Left renal pelvis (tissue), 4 donors: ENCODE results near the gene TCAP. TPM values are rescaled to one million over a fixed set of nuclear protein-coding genes. Genes with fewer than 3 reads are reported as not detected.
"Not testable (repeated sequence)": the region's sequence is repeated elsewhere in the genome, so short reads cannot be mapped to it uniquely, and the experiment has no call there.

Source experiments
- DNase-seq, 4 donors: peaks; one replicate each; pipeline ENCODE4 v3.0.0-alpha.2; 2013; ENCODE audit warnings: low read depth in 4 of 4, low spot score in 3 of 4
- polyA plus RNA-seq, 4 donors: library from polyadenylated mRNA; unstranded; fragments of 120-200 nt; gene quantifications; one replicate each; pipeline ENCODE4 v1.2.1, GENCODE V29; 2013; ENCODE audit not compliant: insufficient read length in 4 of 4

Gene TCAP
- polyA plus RNA-seq, 4 donors, result 0.96 to 2.9 (median 1.8) TPM

DNA sequence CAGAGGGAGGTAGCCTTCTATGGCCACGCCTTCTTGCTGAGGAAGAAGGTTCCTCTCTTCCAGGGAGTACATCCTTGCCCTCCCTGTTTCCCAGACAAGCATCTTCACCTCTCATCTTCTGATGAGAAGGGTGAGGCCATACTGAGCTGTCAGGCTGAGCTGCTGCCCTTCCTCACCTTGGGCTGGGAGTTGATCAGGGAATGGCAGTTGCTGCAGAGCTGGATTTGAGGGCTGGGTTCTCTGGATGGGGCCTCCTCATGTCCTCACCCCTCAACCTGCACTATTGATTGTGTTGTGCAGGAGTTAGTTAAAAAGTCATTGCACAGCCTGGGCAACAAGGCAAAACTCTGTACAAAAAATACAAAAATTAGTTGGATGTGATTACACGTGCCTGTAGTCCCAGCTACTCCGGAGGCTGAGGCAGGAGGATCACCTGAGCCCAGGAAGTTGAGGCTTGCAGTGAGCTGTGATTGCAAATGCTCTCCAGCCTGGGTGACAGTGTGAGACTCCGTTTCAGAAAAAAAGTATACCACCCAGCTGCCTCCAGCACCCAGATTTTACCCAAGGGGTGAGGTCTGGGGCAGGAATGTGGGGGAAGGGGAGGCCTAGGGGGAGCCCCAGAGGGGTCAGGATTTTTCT, 36.8 kb downstream of the TCAP start:
- no peak for DNase-seq

GRCh38 chr17:39702901-39703893, 38.0 kb downstream of the TCAP start:
- DNase-seq, result no peak

GRCh38 chr17:39703913-39704312, 38.8 kb downstream of the TCAP start:
- no peak for DNase-seq

- DNase-seq, result no peak
Observed at GRCh38 chr17:39704821-39705551, 39.8 kb downstream of the TCAP start.

DNA sequence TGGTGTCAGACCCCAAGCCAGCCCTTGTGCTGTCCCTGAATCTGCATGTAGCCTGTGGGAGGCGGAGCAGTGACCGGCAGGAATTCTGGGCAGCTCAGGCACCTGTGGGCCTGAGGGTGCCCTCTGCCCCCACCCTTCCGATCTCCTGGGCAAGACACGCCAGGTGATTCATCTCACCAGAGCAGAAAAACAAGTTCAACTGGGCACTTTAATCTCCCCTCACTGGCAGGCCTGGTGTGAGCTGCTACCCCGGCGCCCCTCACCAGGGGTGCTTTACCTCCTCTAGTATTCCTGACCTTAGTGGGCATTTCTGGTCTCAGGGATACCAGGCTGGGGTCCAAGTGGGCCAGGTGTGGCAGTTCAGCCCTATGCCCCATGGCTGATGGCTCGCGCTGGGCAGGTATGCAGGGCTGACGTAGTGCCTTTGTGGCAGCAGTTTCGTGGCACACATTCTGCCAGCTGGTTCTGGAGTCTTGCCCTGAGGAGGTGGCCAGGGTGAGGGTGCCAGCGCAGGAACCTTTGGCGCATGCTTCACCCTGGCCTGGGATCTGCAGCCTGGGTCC, 40.7 kb downstream of the TCAP start:
- no peak for DNase-seq

- no peak for DNase-seq
Observed at GRCh38 chr17:39706383-39706782, 41.2 kb downstream of the TCAP start.

DNA sequence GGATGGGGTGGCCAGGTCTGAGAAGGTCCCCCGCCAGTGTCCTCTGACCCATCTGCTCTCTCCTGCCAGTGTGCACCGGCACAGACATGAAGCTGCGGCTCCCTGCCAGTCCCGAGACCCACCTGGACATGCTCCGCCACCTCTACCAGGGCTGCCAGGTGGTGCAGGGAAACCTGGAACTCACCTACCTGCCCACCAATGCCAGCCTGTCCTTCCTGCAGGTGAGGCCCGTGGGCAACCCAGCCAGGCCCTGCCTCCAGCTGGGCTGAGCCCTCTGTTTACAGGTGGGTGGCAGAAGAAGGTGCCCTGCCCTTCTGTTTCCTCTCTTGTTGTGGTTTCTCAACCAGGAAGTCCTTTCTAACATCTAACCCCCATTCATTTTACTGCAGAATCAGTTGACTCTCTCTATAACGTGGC, 41.8 kb downstream of the TCAP start:
- no peak for DNase-seq

- no peak for DNase-seq
Observed at GRCh38 chr17:39709319-39709997, 44.3 kb downstream of the TCAP start.

- DNase-seq, result no peak
Observed at GRCh38 chr17:39709998-39710964, 45.1 kb downstream of the TCAP start.

GRCh38 chr17:39711071-39711470, 45.9 kb downstream of the TCAP start:
- DNase-seq, result not testable (repeated sequence)

DNA sequence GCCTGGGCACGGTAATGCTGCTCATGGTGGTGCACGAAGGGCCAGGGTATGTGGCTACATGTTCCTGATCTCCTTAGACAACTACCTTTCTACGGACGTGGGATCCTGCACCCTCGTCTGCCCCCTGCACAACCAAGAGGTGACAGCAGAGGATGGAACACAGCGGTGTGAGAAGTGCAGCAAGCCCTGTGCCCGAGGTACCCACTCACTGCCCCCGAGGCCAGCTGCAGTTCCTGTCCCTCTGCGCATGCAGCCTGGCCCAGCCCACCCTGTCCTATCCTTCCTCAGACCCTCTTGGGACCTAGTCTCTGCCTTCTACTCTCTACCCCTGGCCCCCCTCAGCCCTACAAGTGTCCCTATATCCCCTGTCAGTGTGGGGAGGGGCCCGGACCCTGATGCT, 46.7 kb downstream of the TCAP start:
- DNase-seq, result no peak

DNA sequence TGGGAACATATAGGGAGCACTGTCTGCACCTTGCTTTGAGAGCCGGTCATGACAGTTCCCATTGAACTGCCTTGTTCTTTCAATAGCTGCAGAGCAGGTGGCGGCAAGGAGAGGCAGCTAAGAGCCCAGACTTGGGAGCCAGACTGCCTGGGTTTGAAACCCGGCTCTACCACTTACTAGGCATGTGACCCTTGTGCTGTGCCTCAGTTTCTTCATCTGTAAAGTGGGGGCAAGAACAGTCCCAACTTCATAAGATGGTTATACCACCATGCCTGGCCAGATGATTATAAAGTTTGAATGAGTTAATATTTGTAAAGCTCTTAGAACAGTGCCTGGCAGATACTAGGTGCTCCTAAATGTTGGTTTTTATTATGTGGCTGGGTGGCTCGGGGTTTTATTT, 49.1 kb downstream of the TCAP start:
- DNase-seq, result no peak

GRCh38 chr17:39715375-39716072, 50.4 kb downstream of the TCAP start:
- no peak for DNase-seq

Other genes with a start within 250 kb of the TCAP start
- gene MED1, start 214.1 kb upstream of the TCAP start, polyA plus RNA-seq, result 10 to 100 TPM; 48.9 to 58.7 (median 52.4) TPM
- 10 to 100 TPM; 43.2 to 58.5 (median 53.2) TPM for gene CDK12, start 203.9 kb upstream of the TCAP start, polyA plus RNA-seq
- under 1 TPM in 3 of 4 donors, not detected in 1; 0.03 to 0.12 (median 0.07) TPM for gene NEUROD2, start 57.4 kb upstream of the TCAP start, polyA plus RNA-seq
- gene PPP1R1B, start 38.4 kb upstream of the TCAP start, polyA plus RNA-seq, result 10 to 100 TPM; 12.2 to 46.4 (median 20.3) TPM
- 10 to 100 TPM; 41.7 to 58.7 (median 49.5) TPM for gene STARD3, start 28.2 kb upstream of the TCAP start, polyA plus RNA-seq
- gene PNMT, start 3.1 kb downstream of the TCAP start, polyA plus RNA-seq, result 1 to 10 TPM in 3 of 4 donors, under 1 TPM in 1; 0.22 to 4.5 (median 1.8) TPM
- gene PGAP3, start 22.7 kb downstream of the TCAP start, polyA plus RNA-seq, result 10 to 100 TPM; 26.5 to 45.9 (median 33.8) TPM
- gene ERBB2, start 34.7 kb downstream of the TCAP start, polyA plus RNA-seq, result 100 to 1,000 TPM; 103 to 205 (median 178) TPM
- 10 to 100 TPM; 19.6 to 37.8 (median 34.2) TPM for gene MIEN1, start 65.2 kb downstream of the TCAP start, polyA plus RNA-seq
- 10 to 100 TPM in 3 of 4 donors, 1 to 10 TPM in 1; 2.7 to 48.8 (median 33.1) TPM for gene GRB7, start 72.6 kb downstream of the TCAP start, polyA plus RNA-seq
- gene IKZF3, start 199.0 kb downstream of the TCAP start, polyA plus RNA-seq, result under 1 TPM; 0.23 to 0.35 (median 0.30) TPM
- not detected for gene ZPBP2, start 202.9 kb downstream of the TCAP start, polyA plus RNA-seq